ENCODE measurements around the gene KAT6B. TPM values are rescaled to one million over a fixed set of nuclear protein-coding genes. Genes with fewer than 3 reads are reported as not detected.

KAT6B gene
- total and polyA plus RNA-seq, 10 of the 15 experiments (the other 5 are each of a cell fraction or from before 2014, with no cell fraction given): 2.7 to 22.6 (median 15.7) TPM

DNA sequence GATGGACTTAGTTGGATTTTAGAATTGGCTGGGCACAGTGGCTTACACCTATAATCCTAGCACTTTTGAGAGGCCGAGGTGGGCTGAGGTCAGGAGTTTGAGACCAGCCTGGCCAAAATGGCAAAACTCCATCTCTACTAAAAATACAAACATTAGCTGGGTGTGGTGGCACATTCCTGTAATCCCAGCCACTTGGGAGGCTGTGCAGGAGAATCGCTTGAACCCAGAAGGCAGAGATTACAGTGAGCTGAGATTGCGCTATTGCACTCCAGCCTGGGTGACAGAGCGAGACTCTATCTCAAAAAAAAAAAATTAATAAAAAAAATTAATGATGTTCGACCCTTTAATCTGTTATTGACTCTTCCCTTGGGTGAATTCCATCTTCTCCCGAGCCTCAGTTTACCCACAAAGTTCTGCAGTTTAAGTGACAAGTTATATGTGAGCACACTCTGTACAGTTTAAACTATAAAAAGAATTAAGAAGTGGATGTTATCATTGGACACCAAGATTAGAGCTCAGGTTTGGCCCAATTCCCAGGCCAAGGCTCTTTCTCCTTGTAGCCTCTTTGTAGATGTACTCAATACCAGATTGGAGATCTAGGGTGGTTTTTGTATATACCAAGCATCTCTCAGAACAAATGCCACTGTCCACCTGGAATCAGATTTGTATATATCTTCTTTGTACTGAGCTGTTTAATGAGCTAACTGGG is 15.0 kb downstream of the KAT6B start:
- no peak for FAIRE-seq
- in situ Hi-C loops (cut with MboI): no loop called here
- H3K27ac ChIP-seq (ENCODE audit: control insufficient read depth, insufficient read depth): no peak overlapping the region

More for the DNA sequence above, 15.0 kb downstream of the KAT6B start:
- DNase-seq (ENCODE audit: low read depth, low spot score): no peak
- Histone ChIP-seq H3K9me3 (replicated peaks; ENCODE audit: control insufficient read depth, insufficient read depth, low read length) (no peaks in the 10 kb centered on the region; the same call in 2 of the 3 replicates), H2AFZ (ENCODE audit: control insufficient read depth, low read depth, low read length) (no peak overlapping the region), H3K4me2 (ENCODE audit: control insufficient read depth, insufficient read depth) (no peak overlapping the region), H3K79me2 (ENCODE audit: control insufficient read depth, insufficient read depth, low read length) (peaks cover 28% of the 10 kb centered on the region), H3K9ac (ENCODE audit: control insufficient read depth, insufficient read depth, low read length) (no peak overlapping the region), H3K4me1 (ENCODE audit: control insufficient read depth, insufficient read depth, low read length) (no peaks in the 10 kb centered on the region), H4K20me1 (ENCODE audit: control insufficient read depth, insufficient read depth) (no peaks in the 10 kb centered on the region), H3K27me3 (replicated peaks in 1 of 2; ENCODE audit: control insufficient read depth in 2 of 2, insufficient read depth in 2 of 2, low read length in 1 of 2) (no peaks in the 10 kb centered on the region), H3K4me3 (no peak overlapping the region), H3K36me3 (ENCODE audit: control insufficient read depth in 2 of 2, insufficient read depth in 2 of 2, low read length in 1 of 2) (peaks cover 4 to 13% of the 10 kb centered on the region in 2 experiments)
- peak; percentile 19; the same call in 1 of the 3 replicates for ATAC-seq
- RAD21 ChIA-PET (ENCODE audit: unreplicated experiment): interaction anchor here (1.1 to 1.8 kb wide), 3 partner anchors 11 to 178 kb away, joined by 3 to 6 read pairs (median 3); no protein-coding TSS in a partner anchor
- POLR2A ChIA-PET: interaction anchor here (1.2 to 1.3 kb wide), 2 partner anchors 9 to 63 kb away, joined by 3 to 7 read pairs; no protein-coding TSS in a partner anchor
- BruUV-seq (replicated peaks): no TSS peak
- intact Hi-C loops (cut with micrococcal nuclease; ENCODE audit: unreplicated experiment): no loop called here
- 97% methylated on average over 6 of the region's 6 CpGs for WGBS (ENCODE audit: insufficient coverage, insufficient replicate concordance, low lambda C conversion rate, missing lambda C conversion rate)
- CTCF ChIA-PET: interaction anchor here (1.2 to 1.9 kb wide), 3 partner anchors 11 to 13 kb away, joined by 3 to 5 read pairs (median 5); no protein-coding TSS in a partner anchor
- TF ChIP-seq SUZ12 (IDR thresholded peaks at IDR 0.05; ENCODE audit: unreplicated experiment): no peak
- no peak for TF ChIP-seq ZZZ3 (IDR thresholded peaks at IDR 0.05; ENCODE audit: control insufficient read depth, insufficient read length, low read depth)
- no peak for TF ChIP-seq PRDM15 (CRISPR knock-in tag; IDR thresholded peaks at IDR 0.05)
- no peak for TF ChIP-seq TCF7 (IDR thresholded peaks at IDR 0.05; ENCODE audit: borderline replicate concordance)
- no peak for TF ChIP-seq SP1 (IDR thresholded peaks at IDR 0.05; ENCODE audit: low read depth, low read length)
- no peak for TF ChIP-seq MAX (IDR thresholded peaks at IDR 0.05; ENCODE audit: low read depth, low read length)
- no peak for TF ChIP-seq EZH2 (IDR thresholded peaks at IDR 0.05; ENCODE audit: borderline replicate concordance, control insufficient read depth, low read depth, low read length)
- no peak for TF ChIP-seq ASH2L (IDR thresholded peaks at IDR 0.05; ENCODE audit: borderline replicate concordance, low read depth)
- no peak for TF ChIP-seq STAT3 (IDR thresholded peaks at IDR 0.05; ENCODE audit: low read depth, low read length)
- TF ChIP-seq SMAD5 (IDR thresholded peaks at IDR 0.05; ENCODE audit: low read depth): no peak
- no peak for TF ChIP-seq PAX8 (IDR thresholded peaks at IDR 0.05)
- no peak for TF ChIP-seq RUNX3 (IDR thresholded peaks at IDR 0.05; ENCODE audit: low read length)
- TF ChIP-seq SIN3A (IDR thresholded peaks at IDR 0.05; ENCODE audit: low read depth, low read length): no peak
- TF ChIP-seq TAF1 (IDR thresholded peaks at IDR 0.05; ENCODE audit: borderline replicate concordance, low read depth, low read length): no peak
- SMC1A ChIA-PET (ENCODE audit: uncharacterized antibody, unreplicated experiment): interaction anchor here (0.5 to 2.8 kb wide), 12 partner anchors 9 to 175 kb away, joined by 3 to 21 read pairs (median 4); no protein-coding TSS in a partner anchor
